ENCODE data around the gene CTAG1B. TPM values are rescaled to one million over a fixed set of nuclear protein-coding genes. Genes with fewer than 3 reads are reported as not detected.
"Not testable (repeated sequence)": the region's sequence is repeated elsewhere in the genome, so short reads cannot be mapped to it uniquely, and the experiment has no call there.

CTAG1B gene
- total RNA-seq, 1 donor from 2014 or later: not detected

- not testable (repeated sequence) for H3K36me3 ChIP-seq; H3K27me3 ChIP-seq; H3F3A ChIP-seq (ENCODE audit: low read depth); H3K4me1 Mint-ChIP-seq; H3K27ac ChIP-seq; H3K4me3 ChIP-seq; H3K9me3 ChIP-seq (ENCODE audit: low read depth); H3K9me3 Mint-ChIP-seq; H3K27ac Mint-ChIP-seq; H3K4me2 ChIP-seq; H3K4me3 Mint-ChIP-seq; H3K36me3 Mint-ChIP-seq; H3K79me2 ChIP-seq (ENCODE audit: low read depth); H3K9ac ChIP-seq; H2AFZ ChIP-seq (replicated peaks); H4K20me1 ChIP-seq (ENCODE audit: low read depth); H3K4me1 ChIP-seq; DNase-seq (ENCODE audit: low spot score); H3K27me3 Mint-ChIP-seq (ENCODE audit: insufficient read depth, low read depth)
Observed at GRCh38 chrX:154633661-154634060, 14.6 kb upstream of the CTAG1B start.

DNA sequence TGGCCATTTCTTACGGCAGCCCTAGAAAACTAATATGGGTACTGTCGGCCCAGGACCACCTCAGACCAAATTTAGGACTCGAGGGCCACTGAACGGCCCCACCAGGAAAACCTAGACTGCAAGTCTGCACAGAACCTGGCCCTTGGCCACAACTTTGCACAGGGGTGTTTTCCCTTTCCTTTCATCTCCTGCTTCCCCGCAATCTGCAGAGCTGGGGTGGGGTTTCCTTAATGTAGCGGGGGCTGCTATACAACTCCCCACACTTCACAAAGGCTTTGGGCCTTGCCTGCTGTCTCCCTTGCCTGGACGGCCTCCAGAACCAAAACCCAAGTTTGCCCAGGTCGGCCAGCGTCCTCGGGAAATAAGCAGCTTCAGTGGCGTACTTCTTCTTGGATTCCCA, 11.9 kb upstream of the CTAG1B start:
- not testable (repeated sequence) for H3K27me3 Mint-ChIP-seq (ENCODE audit: insufficient read depth, low read depth); H3K9me3 ChIP-seq (ENCODE audit: low read depth); H3K79me2 ChIP-seq (ENCODE audit: low read depth); H3K4me3 Mint-ChIP-seq; H3K27me3 ChIP-seq; H3K4me1 ChIP-seq; H3K4me2 ChIP-seq; H3K27ac ChIP-seq; H3K27ac Mint-ChIP-seq; DNase-seq (ENCODE audit: low spot score); H4K20me1 ChIP-seq (ENCODE audit: low read depth); H3K9me3 Mint-ChIP-seq; H3K36me3 Mint-ChIP-seq; H3K36me3 ChIP-seq; H3K9ac ChIP-seq; H3F3A ChIP-seq (ENCODE audit: low read depth); H3K4me1 Mint-ChIP-seq; H2AFZ ChIP-seq (replicated peaks); H3K4me3 ChIP-seq

DNA sequence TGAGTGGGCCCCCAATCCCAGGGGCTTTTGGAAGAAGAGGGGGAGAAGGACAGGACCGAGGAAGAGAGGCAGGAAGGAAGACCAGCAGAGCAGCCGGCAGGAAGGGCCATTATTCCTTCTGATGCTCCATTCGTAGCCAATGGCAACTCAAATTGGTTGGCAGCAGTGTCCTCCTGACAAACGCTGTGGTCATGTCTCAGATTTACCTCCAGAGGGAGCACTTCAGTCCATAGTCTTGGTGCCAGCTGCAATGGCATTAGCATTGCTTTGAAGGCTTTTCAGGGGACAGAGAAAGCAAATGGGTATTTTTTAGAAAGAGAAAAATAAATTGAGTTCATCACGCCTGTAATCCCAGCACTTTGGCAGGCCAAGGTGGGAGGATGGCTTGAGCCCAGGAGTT, 9.9 kb upstream of the CTAG1B start:
- not testable (repeated sequence) for H3K27ac Mint-ChIP-seq; H3K4me1 ChIP-seq; H3K9me3 ChIP-seq (ENCODE audit: low read depth); H4K20me1 ChIP-seq (ENCODE audit: low read depth); H3K9me3 Mint-ChIP-seq; H3F3A ChIP-seq (ENCODE audit: low read depth); H3K27ac ChIP-seq; H3K36me3 Mint-ChIP-seq; H3K4me1 Mint-ChIP-seq; H3K27me3 Mint-ChIP-seq (ENCODE audit: insufficient read depth, low read depth); H3K36me3 ChIP-seq; H2AFZ ChIP-seq (replicated peaks); DNase-seq (ENCODE audit: low spot score); H3K27me3 ChIP-seq; H3K4me3 Mint-ChIP-seq; H3K9ac ChIP-seq; H3K4me2 ChIP-seq; H3K79me2 ChIP-seq (ENCODE audit: low read depth); H3K4me3 ChIP-seq

GRCh38 chrX:154620767-154621414, 1.8 kb upstream of the CTAG1B start:
- not testable (repeated sequence) for H3K79me2 ChIP-seq (ENCODE audit: low read depth); H3K9ac ChIP-seq; H4K20me1 ChIP-seq (ENCODE audit: low read depth); H3K9me3 ChIP-seq (ENCODE audit: low read depth); H3K4me3 Mint-ChIP-seq; H3K9me3 Mint-ChIP-seq; H2AFZ ChIP-seq (replicated peaks); H3K27me3 ChIP-seq; H3K27ac ChIP-seq; H3K4me2 ChIP-seq; H3K36me3 ChIP-seq; DNase-seq (ENCODE audit: low spot score); H3K27ac Mint-ChIP-seq; H3F3A ChIP-seq (ENCODE audit: low read depth); H3K4me1 ChIP-seq; H3K36me3 Mint-ChIP-seq; H3K27me3 Mint-ChIP-seq (ENCODE audit: insufficient read depth, low read depth); H3K4me3 ChIP-seq; H3K4me1 Mint-ChIP-seq

DNA sequence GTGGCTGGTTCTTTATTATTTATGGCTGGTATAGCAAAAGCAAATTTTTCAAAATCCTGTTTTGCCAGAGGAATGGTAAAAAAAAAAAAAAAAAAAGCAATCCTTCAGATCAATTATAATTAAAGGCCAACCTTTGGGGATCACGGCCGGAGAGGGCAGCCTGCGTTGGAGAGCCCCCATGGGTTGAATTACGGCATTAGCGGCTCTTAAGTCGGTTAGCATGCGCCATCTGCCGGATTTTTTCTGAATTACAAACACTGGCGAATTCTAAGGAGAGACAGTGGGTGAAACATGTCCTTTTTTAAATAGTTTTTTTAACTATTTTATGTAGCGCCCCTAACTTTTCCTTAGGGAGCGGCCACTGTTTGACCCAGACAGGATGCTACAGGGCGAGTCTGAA, 5.5 kb downstream of the CTAG1B start:
- H3K4me3 ChIP-seq; H3K27me3 ChIP-seq; H3K27me3 Mint-ChIP-seq (ENCODE audit: insufficient read depth, low read depth): not testable (repeated sequence)

GRCh38 chrX:154611146-154611545, 7.9 kb downstream of the CTAG1B start:
- not testable (repeated sequence) for H3K4me3 Mint-ChIP-seq; H3K4me1 ChIP-seq; H3K9me3 Mint-ChIP-seq; H3K27me3 ChIP-seq; H3K79me2 ChIP-seq (ENCODE audit: low read depth); H3K27ac Mint-ChIP-seq; H3F3A ChIP-seq (ENCODE audit: low read depth); H3K4me3 ChIP-seq; H3K9me3 ChIP-seq (ENCODE audit: low read depth); H4K20me1 ChIP-seq (ENCODE audit: low read depth); H3K4me1 Mint-ChIP-seq; DNase-seq (ENCODE audit: low spot score); H3K36me3 Mint-ChIP-seq; H3K27me3 Mint-ChIP-seq (ENCODE audit: insufficient read depth, low read depth); H3K27ac ChIP-seq; H3K4me2 ChIP-seq; H2AFZ ChIP-seq (replicated peaks); H3K36me3 ChIP-seq; H3K9ac ChIP-seq

More for the DNA sequence above, 5.5 kb downstream of the CTAG1B start:
- not testable (repeated sequence) for H3K79me2 ChIP-seq (ENCODE audit: low read depth); H3K36me3 ChIP-seq; H3K27ac Mint-ChIP-seq; DNase-seq (ENCODE audit: low spot score); H3F3A ChIP-seq (ENCODE audit: low read depth); H3K36me3 Mint-ChIP-seq; H3K27ac ChIP-seq; H2AFZ ChIP-seq (replicated peaks); H3K4me1 ChIP-seq; H4K20me1 ChIP-seq (ENCODE audit: low read depth); H3K9me3 Mint-ChIP-seq; H3K9me3 ChIP-seq (ENCODE audit: low read depth); H3K4me2 ChIP-seq; H3K9ac ChIP-seq; H3K4me1 Mint-ChIP-seq; H3K4me3 Mint-ChIP-seq

DNA sequence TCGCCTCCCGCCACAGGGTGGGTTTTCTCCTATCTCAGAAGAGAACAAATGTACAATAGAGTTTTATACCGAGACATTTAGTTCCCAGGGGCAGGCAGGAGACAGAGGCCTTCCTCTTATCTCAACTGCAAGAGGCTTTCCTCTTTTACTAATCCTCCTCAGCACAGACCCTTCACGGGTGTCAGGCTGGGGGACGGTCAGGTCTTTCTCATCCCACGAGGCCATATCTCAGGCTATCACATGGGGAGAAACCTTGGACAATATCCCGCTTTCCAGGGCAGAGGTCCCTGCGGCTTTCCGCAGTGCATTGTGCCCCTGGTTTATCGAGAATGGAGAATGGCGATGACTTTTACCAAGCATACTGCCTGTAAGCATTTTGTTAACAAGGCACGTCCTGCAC, 10.3 kb downstream of the CTAG1B start:
- not testable (repeated sequence) for H3K79me2 ChIP-seq (ENCODE audit: low read depth); H3K36me3 ChIP-seq; H3K27ac Mint-ChIP-seq; H3K27me3 ChIP-seq; H3K27ac ChIP-seq; H4K20me1 ChIP-seq (ENCODE audit: low read depth); H3K4me3 Mint-ChIP-seq; H3K9ac ChIP-seq; H3F3A ChIP-seq (ENCODE audit: low read depth); H3K4me3 ChIP-seq; H3K27me3 Mint-ChIP-seq (ENCODE audit: insufficient read depth, low read depth); H2AFZ ChIP-seq (replicated peaks); H3K4me1 Mint-ChIP-seq; DNase-seq (ENCODE audit: low spot score); H3K4me2 ChIP-seq; H3K36me3 Mint-ChIP-seq; H3K9me3 ChIP-seq (ENCODE audit: low read depth); H3K4me1 ChIP-seq
- H3K9me3 Mint-ChIP-seq: peaks cover 18% of the 10 kb centered on the region

- H3K4me3 ChIP-seq; H3F3A ChIP-seq (ENCODE audit: low read depth); H2AFZ ChIP-seq (replicated peaks); DNase-seq (ENCODE audit: low spot score); H3K27ac Mint-ChIP-seq; H4K20me1 ChIP-seq (ENCODE audit: low read depth); H3K4me2 ChIP-seq; H3K36me3 Mint-ChIP-seq; H3K4me1 ChIP-seq; H3K36me3 ChIP-seq; H3K27me3 Mint-ChIP-seq (ENCODE audit: insufficient read depth, low read depth); H3K27ac ChIP-seq; H3K79me2 ChIP-seq (ENCODE audit: low read depth); H3K4me1 Mint-ChIP-seq; H3K9ac ChIP-seq; H3K9me3 ChIP-seq (ENCODE audit: low read depth); H3K27me3 ChIP-seq; H3K4me3 Mint-ChIP-seq: not testable (repeated sequence)
- peaks cover 19% of the 10 kb centered on the region for H3K9me3 Mint-ChIP-seq
Observed at GRCh38 chrX:154607976-154608375, 11.1 kb downstream of the CTAG1B start.
